HG03135 (cell line): ENCODE results near the gene DBNL.

ENCODE experiments used
- ATAC-seq: cut with Tn5 transposase; IDR thresholded peaks from one replicate; pipeline ENCODE4 v1.9.1; 2021; ENCODE audit warnings: mild to moderate bottlenecking, moderate library complexity; ENCODE audit not compliant: unreplicated experiment

The DBNL gene

DNA sequence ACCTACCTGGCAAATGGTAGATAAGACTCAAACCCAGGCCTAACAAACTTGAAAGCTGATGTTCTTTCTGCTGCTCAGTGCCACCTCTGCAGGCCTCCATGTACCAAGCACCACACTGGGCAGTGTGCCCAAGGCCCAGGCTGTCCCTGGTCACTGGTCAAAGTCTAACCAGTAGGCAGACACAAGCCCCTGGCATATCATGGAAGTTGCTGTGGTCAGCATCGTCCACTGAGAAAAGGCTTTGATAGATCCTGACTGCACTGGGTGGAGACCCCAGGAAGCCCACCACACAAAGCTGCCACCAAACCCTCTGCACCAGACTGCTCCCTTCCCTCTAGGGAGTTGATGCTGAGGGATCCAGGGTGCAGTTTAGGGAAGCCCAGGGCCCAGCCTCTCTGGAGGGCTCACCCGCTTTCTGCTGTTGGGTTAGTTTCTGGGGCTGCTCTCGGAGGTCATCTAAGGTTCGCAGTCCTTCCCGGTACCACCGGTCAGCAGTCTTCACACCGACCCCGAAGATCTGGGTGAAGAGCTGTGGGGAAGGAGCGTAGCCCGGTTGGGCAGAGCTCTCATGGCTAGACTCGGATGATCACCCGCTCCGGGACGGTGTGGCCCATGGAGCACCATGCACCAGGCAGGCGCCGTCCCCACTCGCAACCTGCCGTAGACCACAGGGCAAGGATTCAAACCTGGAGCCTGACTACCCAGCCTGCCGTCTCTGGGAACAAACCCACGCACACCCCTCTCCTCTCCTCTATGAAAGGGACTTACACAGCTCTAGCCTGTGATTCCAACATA is 31.8 kb downstream of the DBNL start:
- ATAC-seq, result no peak

DNA sequence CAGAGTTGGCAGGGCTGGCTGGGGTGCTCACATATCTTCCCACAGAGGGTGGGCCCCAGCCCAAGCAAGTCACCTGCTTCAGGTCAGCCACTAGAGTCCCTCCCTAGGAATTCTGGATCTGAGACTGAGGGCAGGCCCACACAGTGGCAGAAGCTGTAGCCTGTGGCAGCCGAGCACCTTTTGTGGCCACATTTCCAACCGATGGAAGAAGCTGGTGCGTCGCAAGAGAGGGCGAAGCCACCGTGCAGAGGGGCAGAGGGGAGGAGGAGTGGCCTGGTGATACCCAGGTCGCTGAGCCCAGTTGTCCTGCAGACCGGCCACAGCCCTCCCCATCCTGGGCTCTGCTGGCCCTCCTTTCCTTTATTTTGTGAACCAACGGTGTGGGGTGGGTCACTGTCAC is 32.6 kb downstream of the DBNL start:
- ATAC-seq, result no peak

DNA sequence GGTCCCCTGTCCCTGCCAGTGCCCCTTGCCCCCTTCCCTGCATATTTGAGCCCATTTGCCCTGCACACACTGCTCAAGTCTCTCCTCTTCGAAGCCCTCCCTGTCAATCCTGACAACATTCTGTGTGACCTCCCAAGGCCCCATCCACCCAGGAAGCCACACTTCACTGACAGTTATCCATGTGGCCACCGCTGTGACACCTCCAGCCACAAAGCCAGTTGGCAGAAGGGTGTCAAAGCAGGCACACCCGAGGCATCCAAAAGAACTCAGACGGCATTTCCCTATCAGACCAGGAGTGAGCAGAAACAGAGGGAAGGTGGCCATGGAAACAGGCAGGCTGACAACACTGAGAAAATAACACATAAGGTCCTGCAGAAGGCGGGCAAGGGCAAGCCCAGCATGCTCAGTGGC is 33.2 kb downstream of the DBNL start:
- no peak for ATAC-seq

DNA sequence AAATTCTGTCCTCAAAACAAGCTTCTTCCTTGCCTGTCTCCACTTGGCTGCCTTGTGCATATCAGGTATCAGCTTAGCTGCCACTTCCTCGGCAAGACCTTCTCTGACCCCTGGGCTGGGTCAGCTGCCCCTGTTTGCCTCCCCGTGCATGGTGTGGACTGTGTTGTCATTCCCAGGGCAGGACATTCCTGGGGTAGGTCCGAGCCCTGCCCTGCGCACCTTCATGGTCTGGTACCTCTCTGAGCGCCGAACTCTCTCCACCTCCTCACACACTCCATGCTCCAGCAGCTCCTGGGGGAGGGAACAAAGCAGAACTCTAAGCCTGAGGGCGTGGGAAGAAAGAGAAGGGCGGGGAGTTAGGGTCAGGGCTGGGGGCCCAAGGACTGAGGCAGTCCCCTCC is 34.0 kb downstream of the DBNL start:
- no peak for ATAC-seq

DNA sequence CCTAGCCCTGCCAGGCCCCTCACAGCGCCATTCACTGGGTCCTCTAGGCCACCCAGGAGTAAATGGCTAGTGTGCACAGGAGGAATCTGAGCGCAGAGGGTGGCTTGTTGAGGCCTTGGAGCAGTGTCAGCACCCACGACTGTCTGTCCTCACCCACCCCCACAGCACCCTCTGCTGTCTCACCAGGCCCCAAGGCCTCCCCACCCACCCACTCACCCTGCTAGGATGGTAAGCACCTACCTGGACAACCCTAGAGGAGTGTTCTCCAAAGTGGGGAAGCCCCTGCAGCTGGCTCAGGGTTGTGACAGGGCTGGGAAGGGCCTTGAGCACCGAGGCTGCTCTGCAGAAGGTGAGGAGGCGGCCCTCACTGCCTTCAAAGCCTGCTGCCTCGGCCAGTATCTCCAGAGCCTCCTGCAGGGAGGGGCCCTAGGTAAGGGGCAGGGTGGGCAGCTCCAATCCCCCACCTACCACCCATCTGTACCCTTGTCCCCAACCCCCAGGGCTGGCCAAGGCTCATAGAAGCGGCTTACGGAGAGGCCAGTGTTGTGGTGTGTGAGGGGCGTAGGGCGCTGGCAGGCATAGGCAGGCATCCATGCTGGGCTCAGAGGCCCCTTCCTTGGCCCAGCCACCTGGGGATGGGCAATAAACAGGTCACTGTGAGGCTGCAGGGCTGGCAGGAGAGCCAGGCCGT is 35.0 kb downstream of the DBNL start:
- ATAC-seq, result no peak

DNA sequence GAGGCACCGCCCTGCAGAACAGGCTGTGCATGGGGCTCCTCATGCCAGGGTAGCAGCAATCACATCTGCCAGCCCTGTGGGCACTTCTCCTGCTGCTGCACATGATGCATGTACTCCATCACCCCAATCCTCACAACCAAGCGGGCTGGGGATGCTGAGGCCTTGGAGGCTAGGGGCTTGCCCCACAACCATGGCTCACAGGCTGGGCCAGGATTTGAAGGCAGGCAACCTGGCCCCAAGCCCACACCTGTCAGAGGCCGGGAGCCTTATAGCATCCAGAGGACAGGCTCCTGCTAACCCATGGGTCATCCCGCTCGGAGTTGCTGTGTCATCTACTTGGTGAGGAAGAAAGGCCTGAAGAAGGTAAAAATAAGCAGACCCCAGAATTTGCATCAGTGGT is 35.6 kb downstream of the DBNL start:
- no peak for ATAC-seq

DNA sequence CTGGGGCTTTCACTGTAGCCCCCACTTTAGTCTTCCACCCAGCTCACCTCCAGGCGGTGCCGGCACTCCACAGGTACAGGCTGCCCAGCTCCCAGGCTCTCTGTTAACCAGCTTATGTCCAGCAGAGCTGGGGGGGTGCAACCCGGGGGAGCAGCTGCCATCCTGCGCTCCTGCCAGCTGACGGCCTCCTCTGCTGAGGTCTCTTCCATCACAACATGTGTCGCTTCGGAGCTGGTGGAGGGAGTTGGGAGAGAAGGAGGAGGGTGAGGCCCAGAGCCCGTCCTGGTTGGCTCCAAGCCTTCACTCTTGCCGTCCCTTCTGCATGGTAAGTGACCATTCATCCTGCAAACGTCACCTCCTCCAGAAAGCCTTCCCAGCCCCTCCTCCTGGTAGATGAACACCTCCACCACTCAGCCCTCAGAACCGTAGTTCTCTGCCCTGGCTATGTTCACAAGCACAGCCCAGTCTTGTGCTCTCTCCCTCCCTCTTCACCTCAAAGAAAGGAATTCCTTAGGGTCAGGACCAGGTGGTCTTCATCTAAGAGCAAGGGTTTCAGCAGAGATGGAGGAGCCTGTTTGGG is 36.3 kb downstream of the DBNL start:
- ATAC-seq, result no peak

DNA sequence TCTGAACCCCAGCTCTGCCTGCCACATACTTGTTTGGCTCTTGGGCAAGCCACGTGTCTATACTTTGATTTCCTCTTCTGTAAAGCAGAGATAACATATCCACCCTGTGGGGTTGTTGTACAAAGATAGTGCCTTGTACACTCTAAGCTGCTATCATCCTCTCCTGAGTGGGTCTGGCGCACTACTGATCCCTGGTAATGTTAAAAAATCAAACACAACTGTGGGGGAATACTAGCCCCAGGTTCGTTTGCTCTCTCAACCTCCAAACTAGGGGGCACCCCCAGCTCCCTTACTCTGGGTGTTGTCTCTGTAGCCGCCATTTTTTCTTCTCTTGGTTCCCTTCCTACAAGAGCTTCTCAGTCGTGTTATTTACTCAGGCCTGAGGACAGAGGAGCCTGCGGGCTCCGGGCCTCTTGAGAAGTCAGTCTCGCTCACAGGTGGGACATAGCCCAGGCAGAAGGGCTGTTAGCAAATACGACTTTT is 36.8 kb downstream of the DBNL start:
- no peak for ATAC-seq

DNA sequence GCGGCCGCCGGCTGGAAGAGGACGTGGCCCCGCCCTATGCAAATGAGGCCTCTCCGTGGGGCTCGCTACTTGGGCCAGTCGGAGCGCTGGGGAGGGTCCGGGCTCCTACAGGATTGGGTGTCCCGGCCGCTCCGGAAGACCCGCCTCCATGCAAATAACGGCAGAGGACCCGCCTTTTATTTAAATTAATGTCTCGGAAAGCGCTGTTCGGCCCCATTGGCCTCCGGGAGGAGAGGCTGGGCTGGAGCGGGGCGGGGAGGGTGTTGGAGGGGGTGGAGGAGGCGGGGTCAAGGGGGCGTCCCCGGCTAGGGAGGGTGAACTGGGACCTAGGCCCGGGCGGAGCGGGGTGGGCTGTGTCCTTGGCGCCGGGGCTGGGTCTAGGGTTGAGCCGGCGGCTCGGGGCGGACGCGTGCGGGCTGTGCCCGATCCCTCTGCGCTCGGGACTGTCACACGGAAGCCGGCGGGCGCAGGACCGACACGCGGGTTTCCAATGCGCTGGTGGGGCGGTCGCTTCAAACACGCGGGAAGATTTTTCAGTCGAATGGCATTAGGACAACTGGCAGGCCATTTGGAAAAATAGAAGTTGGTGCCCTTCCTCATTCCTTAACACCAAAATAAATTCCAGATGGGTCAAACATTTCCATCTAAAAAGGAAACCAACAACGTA is 38.2 kb downstream of the DBNL start:
- ATAC-seq, result peak; percentile 91

DNA sequence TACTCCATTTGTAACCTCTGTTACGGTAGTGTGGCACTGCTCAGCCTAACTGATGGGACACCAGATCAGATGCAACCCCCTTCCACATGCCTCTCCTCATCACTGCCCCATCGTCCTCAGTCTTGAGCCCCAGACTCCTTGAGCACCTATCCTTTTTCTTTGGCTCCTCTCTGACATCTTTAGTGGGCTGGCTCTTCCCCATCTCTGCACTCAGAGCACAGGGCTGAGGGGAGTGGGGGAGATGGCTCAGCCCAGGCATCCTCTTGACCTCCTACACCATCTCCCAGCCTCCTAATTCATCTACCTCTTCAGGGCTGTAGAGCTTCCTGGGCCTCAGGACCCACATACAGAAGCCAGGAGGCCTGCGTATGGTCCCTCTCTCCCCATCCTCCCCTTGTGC is 39.3 kb downstream of the DBNL start:
- ATAC-seq, result no peak

DNA sequence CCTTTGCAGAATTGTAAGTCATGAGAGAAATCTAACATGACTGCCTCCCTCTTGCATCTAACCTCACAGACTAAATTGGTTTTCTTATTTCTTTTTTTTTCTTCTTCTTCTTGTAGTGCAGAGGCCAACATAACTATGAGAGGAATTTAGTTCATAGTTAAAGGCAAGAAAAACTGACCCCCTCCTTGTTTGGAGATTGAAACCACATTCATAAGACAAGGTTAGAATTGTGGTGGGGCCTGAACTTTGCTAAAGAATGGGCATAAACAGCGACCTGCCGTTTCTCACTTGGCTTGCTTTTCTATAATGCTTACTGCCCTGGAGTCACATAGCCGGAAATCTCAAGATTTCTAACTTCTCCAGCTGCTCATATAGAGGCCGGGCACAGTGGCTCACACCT is 40.2 kb downstream of the DBNL start:
- no peak for ATAC-seq

DNA sequence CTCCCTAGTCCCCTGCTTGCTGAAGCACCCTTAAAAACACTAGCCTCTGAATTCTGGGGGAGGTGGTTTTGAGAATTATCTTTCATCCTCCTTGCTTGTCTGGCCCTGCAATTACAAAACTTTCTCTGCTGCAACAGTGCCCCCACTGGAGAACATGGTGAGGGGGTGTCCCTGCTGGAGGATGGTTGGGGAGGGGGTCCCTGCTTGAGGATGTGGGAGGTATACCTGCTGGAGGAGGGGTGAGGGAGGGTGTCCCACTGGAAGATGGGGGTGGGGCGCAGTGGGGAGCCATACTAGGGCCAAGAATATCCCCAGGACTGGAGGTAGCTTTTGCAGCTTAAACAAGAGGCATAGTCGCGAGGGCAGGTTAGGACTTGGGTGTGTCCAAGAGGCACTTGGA is 41.0 kb downstream of the DBNL start:
- no peak for ATAC-seq

DNA sequence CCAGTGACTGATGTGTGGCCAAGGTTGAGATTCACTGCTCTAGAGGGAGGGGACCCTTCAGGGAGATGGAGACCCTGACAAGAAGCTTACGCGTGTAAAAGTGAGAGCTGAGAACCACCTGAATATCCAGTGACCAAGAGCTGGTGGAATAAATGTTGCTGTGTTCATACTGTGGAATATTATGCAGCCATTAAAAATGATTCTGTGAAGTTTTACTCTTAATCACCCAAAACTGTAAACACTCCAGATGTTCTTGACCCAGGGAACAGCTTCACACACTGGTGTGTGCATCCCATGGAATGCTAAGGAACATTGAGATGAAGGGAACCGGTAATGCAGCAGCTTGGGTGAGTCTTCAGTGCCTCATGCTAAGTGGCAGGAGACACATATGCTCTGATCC is 42.1 kb downstream of the DBNL start:
- no peak for ATAC-seq

DNA sequence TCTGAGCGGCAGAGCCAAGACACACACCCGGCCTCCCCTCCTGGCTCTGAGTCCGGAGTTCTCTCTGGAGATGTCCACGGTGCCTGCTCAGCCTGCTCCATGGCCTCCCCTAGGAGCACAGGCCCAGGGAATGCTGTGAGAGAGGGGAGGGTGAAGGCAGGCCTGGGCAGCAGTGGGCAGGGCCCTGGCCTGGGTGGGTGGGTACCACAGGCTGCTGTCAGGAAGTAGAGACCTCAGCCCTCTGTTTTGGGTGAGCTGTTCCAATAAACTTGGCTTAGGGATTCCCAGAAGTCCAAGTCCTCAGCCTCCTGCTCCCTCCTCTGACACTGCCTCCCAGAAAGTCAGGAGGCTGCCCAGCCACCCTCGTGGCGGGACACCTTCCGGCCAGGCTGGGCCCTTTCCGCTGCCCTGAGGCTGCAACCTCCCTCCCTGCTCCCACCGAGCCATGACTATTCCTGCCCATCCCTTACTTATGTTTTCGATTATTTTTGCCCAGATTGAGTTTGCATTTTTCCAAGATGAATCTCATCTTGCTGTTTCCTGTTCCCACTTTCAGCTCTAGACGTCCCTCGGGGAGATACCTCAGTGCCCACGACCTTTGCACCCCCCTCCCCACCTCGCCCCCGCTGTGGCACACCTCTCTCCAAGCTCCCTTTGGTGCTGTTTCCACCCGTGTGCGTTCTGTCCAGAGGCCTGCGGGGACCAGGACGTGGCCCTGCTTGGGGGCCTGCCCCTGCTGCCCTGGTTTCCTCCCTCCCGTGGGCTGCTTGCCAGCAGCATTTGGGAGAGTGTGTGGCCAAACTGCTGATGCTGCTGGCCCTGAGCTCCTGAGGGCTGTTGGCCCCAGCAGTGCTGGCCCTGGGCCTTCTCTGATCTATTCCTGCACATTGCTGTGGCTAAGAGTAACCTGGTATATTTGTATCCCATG is 43.7 kb downstream of the DBNL start:
- no peak for ATAC-seq

DNA sequence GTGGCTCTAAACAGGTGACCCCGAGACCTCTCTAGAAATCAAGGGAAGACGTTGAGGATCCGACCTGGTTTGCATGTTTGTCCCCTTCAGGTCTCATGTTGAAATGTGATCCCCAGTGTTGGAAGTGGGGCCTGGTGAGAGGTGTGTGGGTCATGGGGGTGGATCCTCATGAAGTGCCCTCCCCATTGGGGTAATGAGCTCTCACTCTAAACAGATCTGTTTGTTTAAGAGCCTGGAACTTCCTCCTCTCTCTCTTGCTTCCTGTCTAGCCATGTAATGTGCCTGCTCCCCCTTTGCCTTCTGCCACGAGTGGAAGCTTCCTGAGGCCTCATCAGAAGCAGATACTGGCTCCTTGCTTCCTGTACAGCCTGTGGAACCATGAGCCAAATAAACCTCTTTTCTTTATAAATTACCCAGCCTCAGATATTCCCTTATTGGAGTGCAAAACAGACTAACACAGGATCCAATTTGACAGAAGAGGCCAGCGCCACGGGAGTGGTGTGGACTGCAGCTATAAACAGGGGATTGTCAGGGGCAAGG is 48.7 kb downstream of the DBNL start:
- no peak for ATAC-seq

DNA sequence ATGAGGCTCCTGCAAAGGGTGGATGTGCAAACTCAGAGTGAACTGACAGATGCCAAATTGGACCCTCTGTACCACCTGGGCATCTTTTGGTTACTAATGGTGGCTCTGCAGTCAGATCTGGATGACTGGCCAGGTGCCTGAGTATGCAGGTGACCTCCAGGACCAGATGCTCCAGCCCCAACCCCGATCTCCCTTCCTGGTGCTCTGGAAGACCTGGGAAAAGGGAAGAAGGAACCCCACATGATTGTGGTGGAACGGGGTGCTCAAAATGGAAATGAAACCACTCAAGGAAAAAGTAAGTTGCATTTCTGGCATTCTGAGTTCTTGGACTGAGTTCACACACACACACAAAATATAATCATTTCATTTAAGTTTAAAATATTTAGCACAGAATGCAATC is 49.9 kb downstream of the DBNL start:
- no peak for ATAC-seq

DNA sequence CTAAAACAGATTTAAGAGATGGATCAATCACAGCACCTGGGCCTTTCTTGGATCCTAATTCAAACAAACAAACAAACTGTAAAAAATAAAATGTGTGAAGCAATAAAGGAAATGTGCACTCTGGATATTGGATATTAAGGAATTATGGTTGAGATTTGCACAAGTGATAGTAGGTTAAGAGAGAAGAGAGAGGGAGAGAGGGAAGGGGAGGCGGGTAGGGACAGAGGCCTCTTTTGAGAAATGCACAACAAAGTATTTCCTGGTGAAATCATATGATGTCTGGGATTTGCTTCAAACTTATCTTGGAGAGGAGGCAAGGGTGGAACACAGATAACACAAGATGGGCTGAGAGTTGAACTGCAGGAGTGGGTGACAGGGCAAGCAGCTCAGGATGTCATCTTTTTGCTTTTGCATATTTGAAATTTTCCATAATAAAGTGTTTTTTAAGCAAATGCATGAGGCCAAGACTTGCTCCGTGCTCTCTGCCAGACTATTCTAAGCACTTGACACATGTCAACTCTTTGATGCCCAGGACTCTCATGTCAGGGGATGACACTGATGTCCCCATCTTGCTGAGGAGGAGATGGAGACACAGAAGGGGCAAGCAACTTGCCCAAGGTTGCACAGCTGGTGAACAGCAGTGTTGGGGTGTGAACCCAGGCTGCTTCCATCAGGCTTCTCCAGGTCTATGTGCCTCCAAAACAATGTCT is 50.5 kb downstream of the DBNL start:
- ATAC-seq, result no peak

DNA sequence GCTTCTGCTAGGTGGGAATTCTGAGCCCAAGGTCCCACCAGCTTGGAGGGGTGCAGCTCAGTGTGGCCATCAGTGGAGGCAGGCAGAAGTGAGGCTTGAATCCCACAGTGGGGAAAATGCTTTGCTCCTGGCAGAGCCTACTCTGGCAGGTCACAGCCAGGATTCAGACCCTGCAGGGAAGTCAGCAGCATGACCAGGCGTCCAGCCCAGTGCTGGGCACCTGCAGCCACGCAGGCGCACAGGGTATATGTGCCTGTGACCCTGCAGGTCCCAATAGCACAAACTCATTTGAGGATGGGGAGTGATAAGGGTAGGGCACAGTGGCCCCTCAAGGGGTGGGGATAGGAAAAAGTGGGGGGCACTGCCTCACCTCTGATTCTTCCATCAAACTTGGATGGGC is 51.3 kb downstream of the DBNL start:
- ATAC-seq, result no peak

DNA sequence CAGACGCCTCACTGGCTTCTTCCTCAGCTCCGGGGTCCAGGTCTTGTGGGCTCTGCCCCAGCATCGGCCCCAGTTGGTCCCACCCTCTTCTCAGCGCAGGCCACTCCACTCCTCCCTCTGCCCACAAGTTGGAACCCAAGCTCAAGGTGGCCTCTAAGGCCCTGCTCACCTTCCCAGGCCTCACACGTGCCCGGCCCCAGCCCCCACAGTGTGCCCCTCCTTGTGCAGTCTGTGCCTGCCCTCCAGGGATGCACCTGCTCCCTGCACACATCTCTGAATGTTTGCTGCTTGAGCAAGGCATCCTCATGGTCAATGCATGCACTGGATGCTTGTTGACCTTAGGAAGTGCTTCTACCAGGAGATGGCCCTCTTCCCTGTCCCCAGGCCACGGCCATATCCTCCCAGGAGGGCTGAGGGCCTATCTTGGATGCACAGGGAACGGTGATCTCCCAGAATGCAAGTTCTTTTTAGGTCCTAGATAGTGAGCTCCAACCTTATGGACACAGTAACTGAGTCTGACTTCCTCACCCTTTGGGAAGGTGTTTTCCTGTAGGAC is 51.9 kb downstream of the DBNL start:
- no peak for ATAC-seq
